GM19025 (cell line): ENCODE results near the gene E2F3.

Source experiments
- ATAC-seq: cut with Tn5 transposase; IDR thresholded peaks from one replicate; pipeline ENCODE4 v1.9.1; 2021; ENCODE audit warnings: mild to moderate bottlenecking, low read depth, moderate library complexity; ENCODE audit not compliant: unreplicated experiment

E2F3 gene

GRCh38 chr6:20427856-20428255 is 26.2 kb downstream of the E2F3 start:
- ATAC-seq, result peak; percentile 83

GRCh38 chr6:20432692-20433091 is 31.0 kb downstream of the E2F3 start:
- no peak for ATAC-seq

- ATAC-seq, result no peak
These were observed 31.6 kb downstream of the E2F3 start for GRCh38 chr6:20433321-20433720.

- ATAC-seq, result no peak
These were observed 32.2 kb downstream of the E2F3 start for GRCh38 chr6:20433929-20434328.

GRCh38 chr6:20434766-20435165 is 33.1 kb downstream of the E2F3 start:
- ATAC-seq, result no peak

GRCh38 chr6:20436719-20437118 is 35.0 kb downstream of the E2F3 start:
- ATAC-seq, result no peak

- ATAC-seq, result no peak
These were observed 36.0 kb downstream of the E2F3 start for GRCh38 chr6:20437639-20438038.

- ATAC-seq, result no peak
These were observed 36.9 kb downstream of the E2F3 start for GRCh38 chr6:20438462-20439070.

GRCh38 chr6:20439558-20439957 is 37.9 kb downstream of the E2F3 start:
- ATAC-seq, result no peak

GRCh38 chr6:20440296-20440695 is 38.6 kb downstream of the E2F3 start:
- ATAC-seq, result no peak

GRCh38 chr6:20441236-20441635 is 39.6 kb downstream of the E2F3 start:
- ATAC-seq, result no peak

GRCh38 chr6:20441921-20442320 is 40.2 kb downstream of the E2F3 start:
- no peak for ATAC-seq

GRCh38 chr6:20444786-20445271 is 43.1 kb downstream of the E2F3 start:
- no peak for ATAC-seq

- ATAC-seq, result no peak
These were observed 45.5 kb downstream of the E2F3 start for GRCh38 chr6:20447157-20447556.

GRCh38 chr6:20447581-20448132 is 46.0 kb downstream of the E2F3 start:
- ATAC-seq, result no peak

- ATAC-seq, result no peak
These were observed 47.1 kb downstream of the E2F3 start for GRCh38 chr6:20448828-20449227.

GRCh38 chr6:20454204-20454824 is 52.6 kb downstream of the E2F3 start:
- ATAC-seq, result no peak

GRCh38 chr6:20455251-20455940 is 53.7 kb downstream of the E2F3 start:
- ATAC-seq, result no peak

- no peak for ATAC-seq
These were observed 56.6 kb downstream of the E2F3 start for GRCh38 chr6:20458027-20458894.

- no peak for ATAC-seq
These were observed 58.0 kb downstream of the E2F3 start for GRCh38 chr6:20459682-20460081.

- no peak for ATAC-seq
These were observed 59.9 kb downstream of the E2F3 start for GRCh38 chr6:20461576-20461975.
